H1 (cell line): Measurements from ENCODE around the gene CACNB2. TPM values are rescaled to one million over a fixed set of nuclear protein-coding genes. Genes with fewer than 3 reads are reported as not detected.

ENCODE experiments used
- CBX5 ChIP-seq: fragments of 300-800, 300-1000 bp; sonication (generic); IDR thresholded peaks from 2 replicates; pipeline ENCODE4 v1.7.1; 2016; ENCODE audit warnings: antibody characterized with exemption, low read length, low read depth
- CHD1 ChIP-seq: IDR thresholded peaks from 2 replicates; pipeline ENCODE4 v1.6.1; 2012; ENCODE audit warnings: low read depth, low read length, improper control_type of control experiment
- CTBP2 ChIP-seq: IDR thresholded peaks from 2 replicates; pipeline ENCODE4 v1.7.0; 2011; ENCODE audit warnings: borderline replicate concordance, mild to moderate bottlenecking, moderate library complexity, mixed read lengths, low read length; ENCODE audit not compliant: insufficient read depth, insufficient read length
- JUN ChIP-seq: IDR thresholded peaks from 2 replicates; pipeline ENCODE4 v1.6.1; 2011; ENCODE audit warnings: low read depth, mild to moderate bottlenecking, improper control_type of control experiment, low read length
- JUND ChIP-seq: IDR thresholded peaks from 2 replicates; pipeline ENCODE4 v1.6.1; 2011; ENCODE audit warnings: mild to moderate bottlenecking, improper control_type of control experiment, low read length
- NRF1 ChIP-seq: IDR thresholded peaks from 2 replicates; pipeline ENCODE4 v1.6.1; 2011; ENCODE audit warnings: mild to moderate bottlenecking, low read depth, low read length, improper control_type of control experiment
- SIN3A ChIP-seq, 2 experiments: IDR thresholded peaks in 1 of 2; conservative IDR thresholded peaks in 1 of 2; 2 replicates each; pipeline ENCODE4 v1.6.1; 2011 to 2012; ENCODE audit warnings: low read length in 2 of 2, improper control_type of control experiment in 1 of 2, low read depth in 1 of 2, mild to moderate bottlenecking in 1 of 2
- SRF ChIP-seq: IDR thresholded peaks from 2 replicates; pipeline ENCODE4 v1.6.1; 2011; ENCODE audit warnings: mild to moderate bottlenecking, low read depth, low read length, moderate library complexity
- TAF1 ChIP-seq: IDR thresholded peaks from 2 replicates; pipeline ENCODE4 v1.6.1; 2011; ENCODE audit warnings: mild to moderate bottlenecking, low read depth, low read length
- YY1 ChIP-seq: IDR thresholded peaks from 2 replicates; pipeline ENCODE4 v1.6.1; 2011; ENCODE audit warnings: low read depth, mild to moderate bottlenecking, low read length
- polyA plus RNA-seq, 7 experiments: library from polyadenylated mRNA; depleted of rRNA in 3 of 7; stranded (reverse) in 5 of 7; unstranded in 2 of 7; fragments of >200 nt in 5 of 7; fragments of 200-250 nt in 2 of 7; gene quantifications; 1 replicate in 5 of 7; 2 replicates in 1 of 7; 4 replicates in 1 of 7; pipeline versions ENCODE4 v1.2.1 to v1.2.3, GENCODE V29; 2011 to 2013; ENCODE audit warnings: missing spikeins in 2 of 7, mixed read lengths in 2 of 7
- total RNA-seq: library from RNA; stranded (reverse); fragmentation: NEBNext Ultra II Directional; extraction: Animal tissue kit (Norgen Biotek cat#: 25700); gene quantifications from 2 replicates; pipeline ENCODE4 v1.2.1, GENCODE V29; 2021
- TF ChIP-seq, protein P1 (sequence below): fragments of 300-600 bp; sonication (generic); IDR thresholded peaks from 2 replicates; pipeline ENCODE4 v1.7.1; 2012; ENCODE audit warnings: low read length, moderate library complexity, mild to moderate bottlenecking, inconsistent platforms; ENCODE audit not compliant: insufficient replicate concordance

The CACNB2 gene
- total and polyA plus RNA-seq, 2 of the 8 experiments (the other 6 are each of a cell fraction or from before 2014, with no cell fraction given), result 2.4 to 3.2 TPM

DNA sequence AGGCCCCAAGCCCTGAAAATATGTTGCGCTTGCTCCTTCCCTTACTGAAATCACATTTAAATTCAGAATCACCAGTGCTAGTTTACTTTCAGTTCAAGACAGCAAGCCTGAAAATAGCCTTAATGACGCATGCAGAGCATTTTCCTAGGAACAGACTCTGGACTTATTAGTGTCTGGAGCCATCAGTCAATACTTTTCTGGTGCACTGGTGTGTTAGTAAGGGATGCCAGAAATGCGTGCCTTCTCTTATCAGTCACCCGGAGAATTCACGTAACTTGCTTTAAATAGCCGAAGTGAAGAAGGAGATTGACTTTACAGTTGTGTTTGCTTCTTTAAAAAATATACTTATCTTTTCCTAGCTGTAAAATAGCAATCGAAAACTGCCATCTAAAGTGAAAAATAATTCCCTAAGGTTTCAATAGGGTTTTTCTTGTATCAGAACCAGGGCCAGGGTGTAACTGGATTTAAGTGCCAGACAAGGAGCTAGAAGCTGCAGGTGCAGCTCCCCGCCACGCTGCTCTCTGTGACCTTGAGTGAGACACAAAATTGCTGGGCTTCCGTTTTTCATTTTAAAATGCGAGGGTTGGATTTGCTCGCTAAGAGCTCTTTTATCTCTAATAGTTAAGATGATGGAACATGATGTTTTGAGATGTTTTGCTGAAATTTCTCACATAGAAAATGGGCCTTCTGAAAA is 333.3 kb downstream of the CACNB2 start (continued):
- TF ChIP-seq, protein P1, sequence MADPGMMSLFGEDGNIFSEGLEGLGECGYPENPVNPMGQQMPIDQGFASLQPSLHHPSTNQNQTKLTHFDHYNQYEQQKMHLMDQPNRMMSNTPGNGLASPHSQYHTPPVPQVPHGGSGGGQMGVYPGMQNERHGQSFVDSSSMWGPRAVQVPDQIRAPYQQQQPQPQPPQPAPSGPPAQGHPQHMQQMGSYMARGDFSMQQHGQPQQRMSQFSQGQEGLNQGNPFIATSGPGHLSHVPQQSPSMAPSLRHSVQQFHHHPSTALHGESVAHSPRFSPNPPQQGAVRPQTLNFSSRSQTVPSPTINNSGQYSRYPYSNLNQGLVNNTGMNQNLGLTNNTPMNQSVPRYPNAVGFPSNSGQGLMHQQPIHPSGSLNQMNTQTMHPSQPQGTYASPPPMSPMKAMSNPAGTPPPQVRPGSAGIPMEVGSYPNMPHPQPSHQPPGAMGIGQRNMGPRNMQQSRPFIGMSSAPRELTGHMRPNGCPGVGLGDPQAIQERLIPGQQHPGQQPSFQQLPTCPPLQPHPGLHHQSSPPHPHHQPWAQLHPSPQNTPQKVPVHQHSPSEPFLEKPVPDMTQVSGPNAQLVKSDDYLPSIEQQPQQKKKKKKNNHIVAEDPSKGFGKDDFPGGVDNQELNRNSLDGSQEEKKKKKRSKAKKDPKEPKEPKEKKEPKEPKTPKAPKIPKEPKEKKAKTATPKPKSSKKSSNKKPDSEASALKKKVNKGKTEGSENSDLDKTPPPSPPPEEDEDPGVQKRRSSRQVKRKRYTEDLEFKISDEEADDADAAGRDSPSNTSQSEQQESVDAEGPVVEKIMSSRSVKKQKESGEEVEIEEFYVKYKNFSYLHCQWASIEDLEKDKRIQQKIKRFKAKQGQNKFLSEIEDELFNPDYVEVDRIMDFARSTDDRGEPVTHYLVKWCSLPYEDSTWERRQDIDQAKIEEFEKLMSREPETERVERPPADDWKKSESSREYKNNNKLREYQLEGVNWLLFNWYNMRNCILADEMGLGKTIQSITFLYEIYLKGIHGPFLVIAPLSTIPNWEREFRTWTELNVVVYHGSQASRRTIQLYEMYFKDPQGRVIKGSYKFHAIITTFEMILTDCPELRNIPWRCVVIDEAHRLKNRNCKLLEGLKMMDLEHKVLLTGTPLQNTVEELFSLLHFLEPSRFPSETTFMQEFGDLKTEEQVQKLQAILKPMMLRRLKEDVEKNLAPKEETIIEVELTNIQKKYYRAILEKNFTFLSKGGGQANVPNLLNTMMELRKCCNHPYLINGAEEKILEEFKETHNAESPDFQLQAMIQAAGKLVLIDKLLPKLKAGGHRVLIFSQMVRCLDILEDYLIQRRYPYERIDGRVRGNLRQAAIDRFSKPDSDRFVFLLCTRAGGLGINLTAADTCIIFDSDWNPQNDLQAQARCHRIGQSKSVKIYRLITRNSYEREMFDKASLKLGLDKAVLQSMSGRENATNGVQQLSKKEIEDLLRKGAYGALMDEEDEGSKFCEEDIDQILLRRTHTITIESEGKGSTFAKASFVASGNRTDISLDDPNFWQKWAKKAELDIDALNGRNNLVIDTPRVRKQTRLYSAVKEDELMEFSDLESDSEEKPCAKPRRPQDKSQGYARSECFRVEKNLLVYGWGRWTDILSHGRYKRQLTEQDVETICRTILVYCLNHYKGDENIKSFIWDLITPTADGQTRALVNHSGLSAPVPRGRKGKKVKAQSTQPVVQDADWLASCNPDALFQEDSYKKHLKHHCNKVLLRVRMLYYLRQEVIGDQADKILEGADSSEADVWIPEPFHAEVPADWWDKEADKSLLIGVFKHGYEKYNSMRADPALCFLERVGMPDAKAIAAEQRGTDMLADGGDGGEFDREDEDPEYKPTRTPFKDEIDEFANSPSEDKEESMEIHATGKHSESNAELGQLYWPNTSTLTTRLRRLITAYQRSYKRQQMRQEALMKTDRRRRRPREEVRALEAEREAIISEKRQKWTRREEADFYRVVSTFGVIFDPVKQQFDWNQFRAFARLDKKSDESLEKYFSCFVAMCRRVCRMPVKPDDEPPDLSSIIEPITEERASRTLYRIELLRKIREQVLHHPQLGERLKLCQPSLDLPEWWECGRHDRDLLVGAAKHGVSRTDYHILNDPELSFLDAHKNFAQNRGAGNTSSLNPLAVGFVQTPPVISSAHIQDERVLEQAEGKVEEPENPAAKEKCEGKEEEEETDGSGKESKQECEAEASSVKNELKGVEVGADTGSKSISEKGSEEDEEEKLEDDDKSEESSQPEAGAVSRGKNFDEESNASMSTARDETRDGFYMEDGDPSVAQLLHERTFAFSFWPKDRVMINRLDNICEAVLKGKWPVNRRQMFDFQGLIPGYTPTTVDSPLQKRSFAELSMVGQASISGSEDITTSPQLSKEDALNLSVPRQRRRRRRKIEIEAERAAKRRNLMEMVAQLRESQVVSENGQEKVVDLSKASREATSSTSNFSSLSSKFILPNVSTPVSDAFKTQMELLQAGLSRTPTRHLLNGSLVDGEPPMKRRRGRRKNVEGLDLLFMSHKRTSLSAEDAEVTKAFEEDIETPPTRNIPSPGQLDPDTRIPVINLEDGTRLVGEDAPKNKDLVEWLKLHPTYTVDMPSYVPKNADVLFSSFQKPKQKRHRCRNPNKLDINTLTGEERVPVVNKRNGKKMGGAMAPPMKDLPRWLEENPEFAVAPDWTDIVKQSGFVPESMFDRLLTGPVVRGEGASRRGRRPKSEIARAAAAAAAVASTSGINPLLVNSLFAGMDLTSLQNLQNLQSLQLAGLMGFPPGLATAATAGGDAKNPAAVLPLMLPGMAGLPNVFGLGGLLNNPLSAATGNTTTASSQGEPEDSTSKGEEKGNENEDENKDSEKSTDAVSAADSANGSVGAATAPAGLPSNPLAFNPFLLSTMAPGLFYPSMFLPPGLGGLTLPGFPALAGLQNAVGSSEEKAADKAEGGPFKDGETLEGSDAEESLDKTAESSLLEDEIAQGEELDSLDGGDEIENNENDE, result no peak
- TF ChIP-seq SIN3A (conservative IDR thresholded peaks at IDR 0.05 in 1 of 2, IDR thresholded peaks at IDR 0.05 in 1 of 2; ENCODE audit: low read depth in 1 of 2, low read length in 2 of 2) (no peak), CHD1 (no peak), JUN (no peak), CTBP2 (no peak), TAF1 (no peak), CBX5 (no peak), YY1 (no peak), JUND (no peak), NRF1 (no peak), SRF (no peak)
